HG02678 (cell line): ENCODE results near the gene TP53RK.

Experiments
- ATAC-seq: cut with Tn5 transposase; IDR thresholded peaks from one replicate; pipeline ENCODE4 v1.9.1; 2021; ENCODE audit warnings: mild to moderate bottlenecking, moderate library complexity; ENCODE audit not compliant: unreplicated experiment

Gene TP53RK

GRCh38 chr20:46641424-46641823 is 47.8 kb downstream of the TP53RK start:
- ATAC-seq, result no peak

GRCh38 chr20:46640536-46641311 is 48.5 kb downstream of the TP53RK start:
- no peak for ATAC-seq

- ATAC-seq, result no peak
Observed at GRCh38 chr20:46640044-46640443, 49.2 kb downstream of the TP53RK start.

GRCh38 chr20:46639587-46639986 is 49.7 kb downstream of the TP53RK start:
- ATAC-seq, result no peak

- ATAC-seq, result no peak
Observed at GRCh38 chr20:46638898-46639274, 50.4 kb downstream of the TP53RK start.

GRCh38 chr20:46638134-46638897 is 50.9 kb downstream of the TP53RK start:
- ATAC-seq, result no peak

GRCh38 chr20:46637427-46638133 is 51.7 kb downstream of the TP53RK start:
- no peak for ATAC-seq

- no peak for ATAC-seq
Observed at GRCh38 chr20:46637020-46637419, 52.2 kb downstream of the TP53RK start.

GRCh38 chr20:46636514-46636913 is 52.7 kb downstream of the TP53RK start:
- ATAC-seq, result no peak

GRCh38 chr20:46635514-46636136 is 53.6 kb downstream of the TP53RK start:
- no peak for ATAC-seq

- ATAC-seq, result no peak
Observed at GRCh38 chr20:46634528-46634927, 54.7 kb downstream of the TP53RK start.
